DOHH2 (cell line): ENCODE results near the gene DEAF1.
"Not testable (repeated sequence)": the region's sequence is repeated elsewhere in the genome, so short reads cannot be mapped to it uniquely, and the experiment has no call there.

ENCODE experiments used
- H3F3A ChIP-seq: fragments of 200-600 bp; sonication (generic), shearing (Covaris generic); 2 replicates; pipeline ENCODE4 v1.6.0; 2016; ENCODE audit warnings: antibody characterized with exemption, mild to moderate bottlenecking; ENCODE audit not compliant: control insufficient read depth, insufficient read depth
- H3K27ac ChIP-seq: fragments of 200-600 bp; sonication (generic); 2 replicates; pipeline ENCODE4 v1.5.1; 2014; ENCODE audit warnings: low read depth, mild to moderate bottlenecking, low read length, moderate library complexity
- H3K27me3 ChIP-seq: fragments of 200-600 bp; sonication (generic); 2 replicates; pipeline ENCODE4 v1.6.1; 2014; ENCODE audit warnings: mild to moderate bottlenecking, low read length, mixed read lengths; ENCODE audit not compliant: control insufficient read depth
- H3K36me3 ChIP-seq: fragments of 200-600 bp; sonication (generic); 2 replicates; pipeline ENCODE4 v1.6.1; 2014; ENCODE audit warnings: mild to moderate bottlenecking, low read length, moderate library complexity, mixed read lengths; ENCODE audit not compliant: control insufficient read depth
- H3K4me1 ChIP-seq: fragments of 200-600 bp; sonication (generic); 2 replicates; pipeline ENCODE4 v1.6.1; 2014; ENCODE audit warnings: mild to moderate bottlenecking, low read length, mixed read lengths; ENCODE audit not compliant: control insufficient read depth
- H3K4me2 ChIP-seq: fragments of 200-600 bp; sonication (generic); 2 replicates; pipeline ENCODE4 v1.6.0; 2014; ENCODE audit warnings: mild to moderate bottlenecking, low read length, moderate library complexity
- H3K4me3 ChIP-seq: fragments of 200-600 bp; sonication (generic); 2 replicates; pipeline ENCODE4 v1.5.1; 2014; ENCODE audit warnings: mild to moderate bottlenecking, low read length, mixed read lengths
- H3K79me2 ChIP-seq: fragments of 200-600 bp; sonication (generic); 2 replicates; pipeline ENCODE4 v1.6.1; 2014; ENCODE audit warnings: mild to moderate bottlenecking, low read length, mixed read lengths; ENCODE audit not compliant: control insufficient read depth
- H3K9me2 ChIP-seq: fragments of 200-600 bp; sonication (generic); replicated peaks from 2 replicates; pipeline ENCODE4 v1.6.1; 2014; ENCODE audit warnings: mild to moderate bottlenecking, low read length, mixed read lengths; ENCODE audit not compliant: control insufficient read depth
- H3K9me3 ChIP-seq: fragments of 200-600 bp; sonication (generic); 2 replicates; pipeline ENCODE4 v1.6.1; 2014; ENCODE audit warnings: antibody characterized with exemption, low read length, mixed read lengths; ENCODE audit not compliant: control insufficient read depth, insufficient read depth
- H4K20me1 ChIP-seq: fragments of 200-600 bp; sonication (generic); 2 replicates; pipeline ENCODE4 v1.6.0; 2014; ENCODE audit warnings: low read depth, mild to moderate bottlenecking, antibody characterized with exemption, low read length, moderate library complexity; ENCODE audit not compliant: control insufficient read depth, insufficient read depth
- CTCF ChIP-seq: fragments of 200-600 bp; sonication (generic); IDR thresholded peaks from one replicate; pipeline ENCODE4 v1.5.1; 2014; ENCODE audit warnings: antibody characterized with exemption, mild to moderate bottlenecking, low read depth, low read length; ENCODE audit not compliant: poor library complexity, severe bottlenecking
- EZH2phosphoT487 ChIP-seq: fragments of 200-600 bp; sonication (generic); IDR thresholded peaks from 2 replicates; pipeline ENCODE4 v1.6.1; 2017; ENCODE audit warnings: borderline replicate concordance, mild to moderate bottlenecking, antibody characterized with exemption, low read length, moderate library complexity, mixed read lengths

DEAF1 gene

GRCh38 chr11:691710-692590 lies 3.1 kb downstream of the DEAF1 start:
- H4K20me1 ChIP-seq: no peaks in the 10 kb centered on the region
- no peaks in the 10 kb centered on the region for H3K27me3 ChIP-seq
- no peak overlapping the region for H3K4me3 ChIP-seq
- H3K4me1 ChIP-seq: peaks cover 19% of the 10 kb centered on the region
- no peaks in the 10 kb centered on the region for H3K9me3 ChIP-seq
- no peak overlapping the region for H3K4me2 ChIP-seq
- no peak overlapping the region for H3K27ac ChIP-seq
- no peaks in the 10 kb centered on the region for H3K9me2 ChIP-seq
- H3K36me3 ChIP-seq: peaks cover 7% of the 10 kb centered on the region; the same call in 1 of the 2 replicates
- no peak for TF ChIP-seq EZH2phosphoT487
- no peak for TF ChIP-seq CTCF
- peaks cover 53% of the 10 kb centered on the region for H3K79me2 ChIP-seq
- H3F3A ChIP-seq: no peaks in the 10 kb centered on the region

- Histone ChIP-seq H3K27ac (no peak overlapping the region), H3K27me3 (no peaks in the 10 kb centered on the region), H3K4me3 (no peak overlapping the region), H3K36me3 (peaks cover 16% of the 10 kb centered on the region), H3F3A (no peaks in the 10 kb centered on the region), H3K4me1 (peaks cover 15% of the 10 kb centered on the region), H3K4me2 (no peak overlapping the region), H4K20me1 (no peaks in the 10 kb centered on the region), H3K9me3 (no peaks in the 10 kb centered on the region), H3K79me2 (peaks cover 45% of the 10 kb centered on the region), H3K9me2 (no peaks in the 10 kb centered on the region)
- TF ChIP-seq EZH2phosphoT487 (no peak), CTCF (no peak)
Observed at GRCh38 chr11:690738-691633, 4.0 kb downstream of the DEAF1 start.

GRCh38 chr11:690244-690643 lies 4.8 kb downstream of the DEAF1 start:
- H3K4me3 ChIP-seq: not testable (repeated sequence)

GRCh38 chr11:689625-690024 lies 5.4 kb downstream of the DEAF1 start:
- Histone ChIP-seq H3K4me2 (no peak overlapping the region), H3K9me2 (no peaks in the 10 kb centered on the region)

More at GRCh38 chr11:690244-690643, 4.8 kb downstream of the DEAF1 start:
- not testable (repeated sequence) for H4K20me1 ChIP-seq, H3F3A ChIP-seq, H3K27me3 ChIP-seq, H3K27ac ChIP-seq, H3K4me2 ChIP-seq, H3K9me3 ChIP-seq, H3K9me2 ChIP-seq
- H3K4me1 ChIP-seq: peaks cover 15% of the 10 kb centered on the region
- peaks cover 16% of the 10 kb centered on the region for H3K36me3 ChIP-seq
- H3K79me2 ChIP-seq: peaks cover 44% of the 10 kb centered on the region

More at GRCh38 chr11:689625-690024, 5.4 kb downstream of the DEAF1 start:
- TF ChIP-seq EZH2phosphoT487 (no peak), CTCF (no peak)
- Histone ChIP-seq H3K4me1 (peaks cover 15% of the 10 kb centered on the region), H3K9me3 (no peaks in the 10 kb centered on the region), H3K79me2 (peaks cover 44% of the 10 kb centered on the region), H3K27ac (no peak overlapping the region), H3K4me3 (no peak overlapping the region), H3K27me3 (no peaks in the 10 kb centered on the region), H3K36me3 (peaks cover 17% of the 10 kb centered on the region), H3F3A (no peaks in the 10 kb centered on the region), H4K20me1 (no peaks in the 10 kb centered on the region)
